Activated T-cell treated with anti-CD3 and anti-CD28 coated beads, Interleukin-2, amount 50 U/mL, for 48 hours (primary cell): ENCODE data around the gene RGPD8.
A peak's percentile ranks its signal among the peaks of the same experiment; 100 is the strongest.
"Not testable (repeated sequence)": the region's sequence is repeated elsewhere in the genome, so short reads cannot be mapped to it uniquely, and the experiment has no call there.

ENCODE experiments used
- DNase-seq, 2 experiments: peaks; one replicate each; pipeline ENCODE4 v3.0.0-alpha.2; 2020

RGPD8 gene

GRCh38 chr2:112434890-112435715 lies 1.7 kb upstream of the RGPD8 start:
- DNase-seq, result not testable (repeated sequence)

GRCh38 chr2:112433932-112434730 lies 686 bp upstream of the RGPD8 start:
- peak in 1 of 2 experiments; percentile 27 for DNase-seq

- DNase-seq, result peak; percentile 47 to 61
Observed at GRCh38 chr2:112432735-112433479, 538 bp downstream of the RGPD8 start.

GRCh38 chr2:112432390-112432734 lies 1.1 kb downstream of the RGPD8 start:
- not testable (repeated sequence) for DNase-seq

GRCh38 chr2:112431587-112432295 lies 1.7 kb downstream of the RGPD8 start:
- DNase-seq, result not testable (repeated sequence)

GRCh38 chr2:112424553-112424952 lies 8.9 kb downstream of the RGPD8 start:
- DNase-seq, result not testable (repeated sequence)

- DNase-seq, result not testable (repeated sequence)
Observed at GRCh38 chr2:112416860-112417259, 16.6 kb downstream of the RGPD8 start.

GRCh38 chr2:112360055-112360454 lies 73.4 kb downstream of the RGPD8 start:
- not testable (repeated sequence) for DNase-seq

- DNase-seq, result not testable (repeated sequence)
Observed at GRCh38 chr2:112354335-112354734, 79.1 kb downstream of the RGPD8 start.

- DNase-seq, result not testable (repeated sequence)
Observed at GRCh38 chr2:112352809-112353603, 80.4 kb downstream of the RGPD8 start.

- DNase-seq, result not testable (repeated sequence)
Observed at GRCh38 chr2:112352292-112352691, 81.2 kb downstream of the RGPD8 start.

- no peak for DNase-seq
Observed at GRCh38 chr2:112345030-112346027, 88.1 kb downstream of the RGPD8 start.

- DNase-seq, result no peak
Observed at GRCh38 chr2:112343827-112344585, 89.4 kb downstream of the RGPD8 start.

- no peak for DNase-seq
Observed at GRCh38 chr2:112342067-112342550, 91.3 kb downstream of the RGPD8 start.

GRCh38 chr2:112340475-112341267 lies 92.8 kb downstream of the RGPD8 start:
- no peak for DNase-seq

GRCh38 chr2:112339986-112340385 lies 93.5 kb downstream of the RGPD8 start:
- DNase-seq, result no peak

- DNase-seq, result no peak
Observed at GRCh38 chr2:112335600-112335999, 97.8 kb downstream of the RGPD8 start.

GRCh38 chr2:112332123-112332696 lies 101.2 kb downstream of the RGPD8 start:
- DNase-seq, result no peak
